ENCODE data around the gene CCDC112.

- no peak for TF ChIP-seq CTCF (IDR thresholded peaks at IDR 0.05)
- TF ChIP-seq ZFX (IDR thresholded peaks at IDR 0.05; ENCODE audit: borderline replicate concordance) = no peak
Observed at GRCh38 chr5:115308815-115309214, 12.4 kb upstream of the CCDC112 start.

Data from 22Rv1 (cell line).